Chondrocyte (in vitro differentiated cells): Measurements from ENCODE around the gene ZNF618. TPM values are rescaled to one million over a fixed set of nuclear protein-coding genes. Genes with fewer than 3 reads are reported as not detected.

Source experiments
- DNase-seq: peaks from one replicate; pipeline ENCODE4 v3.0.0; 2021; ENCODE audit warnings: mixed read lengths, low spot score
- H3K27ac Mint-ChIP-seq: one replicate; pipeline ENCODE4 v1.8.0; 2021; ENCODE audit warnings: mild to moderate bottlenecking, moderate library complexity, mixed read lengths; ENCODE audit not compliant: unreplicated experiment
- H3K27me3 Mint-ChIP-seq: 2 replicates; pipeline ENCODE4 v1.8.0; 2021; ENCODE audit warnings: low read depth, mixed read lengths
- H3K36me3 Mint-ChIP-seq: 2 replicates; pipeline ENCODE4 v1.8.0; 2021; ENCODE audit warnings: low read depth, mixed read lengths
- H3K4me1 Mint-ChIP-seq: 2 replicates; pipeline ENCODE4 v1.8.0; 2021; ENCODE audit warnings: low read depth, mild to moderate bottlenecking, mixed read lengths
- H3K4me3 Mint-ChIP-seq: one replicate; pipeline ENCODE4 v1.8.0; 2021; ENCODE audit warnings: mild to moderate bottlenecking, moderate library complexity, mixed read lengths; ENCODE audit not compliant: unreplicated experiment
- H3K9me3 Mint-ChIP-seq: 2 replicates; pipeline ENCODE4 v1.8.0; 2021; ENCODE audit warnings: low read depth, mixed read lengths
- CTCF ChIP-seq: fragments of 200-600 bp; sonication (generic); IDR thresholded peaks from 2 replicates; pipeline ENCODE4 v1.5.0; 2021; ENCODE audit warnings: antibody characterized with exemption, mild to moderate bottlenecking, moderate library complexity
- total RNA-seq: library from RNA; stranded (reverse); gene quantifications from 3 replicates; pipeline ENCODE4 v1.2.1, GENCODE V29; 2021

Gene ZNF618
- total RNA-seq, 1 donor from 2014 or later = 25.5 TPM

DNA sequence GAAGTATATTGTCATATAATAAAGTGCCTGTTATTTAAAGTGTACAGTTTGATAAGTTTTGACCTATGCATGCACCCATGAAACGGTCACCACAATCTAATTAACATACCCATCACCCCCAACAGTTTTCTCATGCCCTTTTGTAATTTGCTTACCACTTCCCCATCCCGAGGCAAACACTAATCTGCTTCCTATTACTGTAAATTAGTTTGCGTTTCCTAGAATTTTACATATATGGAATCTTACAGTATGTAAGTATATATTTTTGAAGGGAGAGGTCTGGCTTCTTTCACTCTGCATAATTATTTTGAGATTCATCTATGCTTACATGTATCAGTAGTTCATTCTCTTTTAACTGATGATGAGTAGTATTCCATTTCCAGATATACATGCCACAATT, 145.5 kb downstream of the ZNF618 start:
- Mint-ChIP-seq H3K36me3 (peaks cover 44% of the 10 kb centered on the region), H3K4me1 (peaks cover 5% of the 10 kb centered on the region), H3K9me3 (peaks cover 32% of the 10 kb centered on the region), H3K4me3 (no peak overlapping the region), H3K27ac (no peak overlapping the region), H3K27me3 (no peaks in the 10 kb centered on the region)
- TF ChIP-seq CTCF = no peak
- DNase-seq = no peak

DNA sequence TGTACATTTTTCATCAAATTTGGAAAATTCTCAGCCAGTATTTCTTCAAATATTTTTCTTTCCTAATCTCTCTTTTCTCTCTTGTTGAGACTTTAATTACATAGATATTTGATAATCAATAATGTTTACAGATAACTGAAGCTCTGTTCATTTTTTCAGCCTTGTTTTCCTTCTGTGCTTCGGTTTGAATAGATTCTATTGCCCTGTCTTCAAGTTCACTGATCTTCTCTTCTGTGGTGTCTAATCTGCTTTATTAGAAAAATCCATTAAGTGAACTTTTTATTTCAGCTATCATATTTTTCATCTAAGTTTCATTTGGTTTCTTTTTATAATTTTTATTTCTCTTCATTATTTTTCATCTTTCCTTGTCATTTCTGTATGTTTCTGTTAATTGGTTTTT, 147.9 kb downstream of the ZNF618 start:
- peaks cover 5% of the 10 kb centered on the region for H3K4me1 Mint-ChIP-seq
- peaks cover 43% of the 10 kb centered on the region for H3K36me3 Mint-ChIP-seq
- H3K27ac Mint-ChIP-seq = no peak overlapping the region
- peaks cover 32% of the 10 kb centered on the region for H3K9me3 Mint-ChIP-seq
- no peaks in the 10 kb centered on the region for H3K27me3 Mint-ChIP-seq
- no peak overlapping the region for H3K4me3 Mint-ChIP-seq
- no peak for TF ChIP-seq CTCF
- no peak for DNase-seq

DNA sequence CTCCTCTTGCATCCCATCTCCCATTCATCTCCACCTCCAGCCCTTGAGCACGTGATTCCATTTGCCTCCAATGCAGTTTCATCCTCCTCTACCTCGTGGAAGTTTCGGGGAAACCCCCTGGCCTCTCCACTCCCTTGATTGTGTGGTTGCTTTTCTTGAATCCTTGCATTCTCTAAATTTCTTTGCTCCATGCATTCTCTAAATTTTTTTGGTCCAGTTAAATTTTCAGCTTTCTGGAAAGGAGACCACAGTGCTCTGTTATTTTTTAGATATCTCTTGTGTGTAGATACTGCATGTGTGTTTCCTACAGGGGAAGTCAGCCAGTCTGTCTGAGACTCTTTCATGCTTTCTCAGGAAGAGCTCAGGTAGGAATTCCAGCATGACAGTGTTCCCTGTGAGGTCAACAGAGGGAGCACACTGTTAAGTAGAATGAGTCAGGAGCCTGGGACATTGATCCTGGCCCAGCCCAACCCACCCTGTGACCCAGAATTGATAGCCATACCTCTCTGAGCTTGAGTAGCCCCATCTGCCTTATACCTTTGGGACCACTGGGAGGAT, 149.2 kb downstream of the ZNF618 start:
- peaks cover 5% of the 10 kb centered on the region for H3K4me1 Mint-ChIP-seq
- TF ChIP-seq CTCF = no peak
- no peak for DNase-seq
- H3K27me3 Mint-ChIP-seq = no peaks in the 10 kb centered on the region
- peaks cover 28% of the 10 kb centered on the region for H3K9me3 Mint-ChIP-seq
- peaks cover 44% of the 10 kb centered on the region for H3K36me3 Mint-ChIP-seq
- no peak overlapping the region for H3K4me3 Mint-ChIP-seq
- no peak overlapping the region for H3K27ac Mint-ChIP-seq

DNA sequence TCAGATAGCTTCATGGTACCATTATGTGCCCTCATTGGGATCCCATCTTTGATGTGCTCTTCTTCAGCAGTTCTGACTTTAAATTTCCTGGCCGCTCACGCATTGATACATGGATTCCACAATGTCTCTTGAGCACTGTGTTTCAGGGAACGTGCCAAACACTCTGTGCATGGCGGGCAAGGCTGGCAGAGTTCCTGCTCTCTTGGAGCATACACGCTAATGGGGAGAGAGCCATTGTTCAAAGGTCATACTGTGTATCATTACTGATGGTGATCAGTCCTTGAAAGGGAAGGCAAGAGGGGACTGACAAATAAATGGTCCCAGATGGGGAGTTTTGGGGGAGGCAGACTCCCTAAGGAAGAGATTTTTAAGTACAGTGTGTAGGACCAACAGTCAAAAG, 149.7 kb downstream of the ZNF618 start:
- no peak for DNase-seq
- Mint-ChIP-seq H3K9me3 (peaks cover 28% of the 10 kb centered on the region), H3K4me3 (no peak overlapping the region), H3K4me1 (peaks cover 5% of the 10 kb centered on the region), H3K27me3 (no peaks in the 10 kb centered on the region), H3K27ac (no peak overlapping the region), H3K36me3 (peaks cover 47% of the 10 kb centered on the region)
- no peak for TF ChIP-seq CTCF

GRCh38 chr9:114026335-114026734, 150.2 kb downstream of the ZNF618 start:
- no peak for TF ChIP-seq CTCF
- H3K27ac Mint-ChIP-seq = no peak overlapping the region
- no peak overlapping the region for H3K4me3 Mint-ChIP-seq
- no peaks in the 10 kb centered on the region for H3K27me3 Mint-ChIP-seq
- no peak for DNase-seq
- H3K4me1 Mint-ChIP-seq = peaks cover 5% of the 10 kb centered on the region
- H3K9me3 Mint-ChIP-seq = peaks cover 28% of the 10 kb centered on the region
- H3K36me3 Mint-ChIP-seq = peaks cover 47% of the 10 kb centered on the region
